NCI-H146 (cell line): Measurements from ENCODE around the gene KCNF1.
A peak's percentile ranks its signal among the peaks of the same experiment; 100 is the strongest.

Experiments used
- DNase-seq: peaks from one replicate; lab custom pipeline; 2025; lab: John Stamatoyannopoulos, UW

KCNF1 gene

GRCh38 chr2:10905006-10905861 is 6.5 kb upstream of the KCNF1 start:
- no peak for DNase-seq

GRCh38 chr2:10905862-10906143 is 5.9 kb upstream of the KCNF1 start:
- DNase-seq, result no peak

- peak; percentile 37 for DNase-seq
Measured at GRCh38 chr2:10906926-10907625, 4.7 kb upstream of the KCNF1 start.

GRCh38 chr2:10908195-10908594 is 3.5 kb upstream of the KCNF1 start:
- no peak for DNase-seq

GRCh38 chr2:10909050-10909995 is 2.4 kb upstream of the KCNF1 start:
- DNase-seq, result no peak

DNA sequence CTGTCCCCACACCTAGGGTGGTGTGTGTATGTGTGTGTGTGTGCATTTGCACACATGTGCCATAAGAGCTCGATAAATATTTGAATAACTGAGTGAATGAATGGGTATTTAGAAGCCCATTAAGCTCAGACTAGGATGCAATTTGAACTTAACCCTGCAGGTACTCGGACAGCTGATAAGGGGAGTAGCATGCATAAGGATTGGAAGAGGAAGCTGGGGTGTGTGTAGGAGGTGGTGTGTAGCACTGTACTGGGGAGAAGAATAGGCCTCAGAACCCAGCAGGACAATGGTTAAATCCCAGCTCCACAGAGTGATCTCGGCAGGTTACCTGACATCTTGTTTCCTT is 1.8 kb upstream of the KCNF1 start:
- peak; percentile 85 for DNase-seq

GRCh38 chr2:10910625-10911024 is 1.1 kb upstream of the KCNF1 start:
- no peak for DNase-seq

GRCh38 chr2:10912076-10912731 is 470 bp downstream of the KCNF1 start:
- DNase-seq, result no peak

GRCh38 chr2:10912796-10913455 is 1.2 kb downstream of the KCNF1 start:
- DNase-seq, result no peak

GRCh38 chr2:10913501-10914271 is 2.0 kb downstream of the KCNF1 start:
- DNase-seq, result no peak

DNA sequence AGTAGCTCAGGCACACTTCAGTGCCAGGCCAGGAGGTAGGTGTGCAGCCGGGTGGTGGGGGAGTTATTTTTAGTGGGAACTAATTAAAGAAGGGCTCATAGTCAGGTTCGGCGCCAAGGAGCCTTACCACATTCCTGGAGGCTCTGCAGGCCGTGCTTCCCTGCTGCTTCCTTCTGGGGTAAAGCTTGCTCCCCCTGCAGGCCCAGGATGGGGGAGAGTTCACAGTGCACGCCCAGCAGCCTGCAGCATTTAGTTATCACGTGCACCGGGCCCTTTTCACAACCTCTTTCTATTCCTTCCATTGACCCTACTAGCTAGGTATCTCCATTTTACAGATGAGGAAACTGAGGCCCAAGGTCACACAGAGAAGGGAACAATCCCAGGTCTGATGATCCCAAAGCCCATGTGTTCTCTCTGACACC is 2.5 kb downstream of the KCNF1 start:
- no peak for DNase-seq

- DNase-seq, result no peak
Measured at GRCh38 chr2:10915236-10915635, 3.5 kb downstream of the KCNF1 start.

GRCh38 chr2:10915731-10916276 is 4.1 kb downstream of the KCNF1 start:
- DNase-seq, result no peak

GRCh38 chr2:10916953-10917352 is 5.2 kb downstream of the KCNF1 start:
- DNase-seq, result no peak

DNA sequence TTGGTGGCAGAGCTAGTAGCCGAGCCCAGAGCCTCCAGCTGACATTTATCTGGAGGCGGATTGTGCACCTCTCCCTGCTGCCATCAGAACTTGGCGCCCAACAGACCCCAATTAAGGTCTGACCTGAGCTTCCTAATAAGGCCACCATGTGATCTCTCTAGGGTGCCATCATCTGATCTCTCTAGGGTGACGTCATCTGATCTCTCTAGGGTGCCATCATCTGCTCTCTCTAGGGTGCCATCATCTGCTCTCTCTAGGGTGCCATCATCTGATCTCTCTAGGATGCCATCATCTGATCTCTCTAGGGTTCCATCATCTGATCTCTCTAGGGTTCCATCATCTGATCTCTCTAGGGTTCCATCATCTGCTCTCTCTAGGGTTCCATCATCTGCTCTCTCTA is 6.2 kb downstream of the KCNF1 start:
- DNase-seq, result peak; percentile 49

GRCh38 chr2:10918661-10919409 is 7.1 kb downstream of the KCNF1 start:
- no peak for DNase-seq

- DNase-seq, result no peak
Measured at GRCh38 chr2:10919410-10919770, 7.7 kb downstream of the KCNF1 start.

GRCh38 chr2:10919771-10920621 is 8.3 kb downstream of the KCNF1 start:
- peak; percentile 92 for DNase-seq
